Neuron (in vitro differentiated cells): ENCODE measurements around the gene TTLL8.
"Not testable (repeated sequence)": the region's sequence is repeated elsewhere in the genome, so short reads cannot be mapped to it uniquely, and the experiment has no call there.

Source experiments
- H2AFZ ChIP-seq: one replicate; pipeline ENCODE4 v1.6.1; 2013; ENCODE audit warnings: low read depth, mild to moderate bottlenecking, inconsistent platforms, low read length, moderate library complexity
- H3K27me3 ChIP-seq: one replicate; pipeline ENCODE4 v1.6.1; 2013; ENCODE audit warnings: low read length; ENCODE audit not compliant: insufficient read depth
- H3K36me3 ChIP-seq: one replicate; pipeline ENCODE4 v1.6.1; 2013; ENCODE audit warnings: low read length; ENCODE audit not compliant: insufficient read depth
- H3K4me1 ChIP-seq: one replicate; pipeline ENCODE4 v1.6.1; 2013; ENCODE audit warnings: low read length; ENCODE audit not compliant: insufficient read depth
- H3K4me3 ChIP-seq: 2 replicates; pipeline ENCODE4 v1.5.1; 2013; ENCODE audit warnings: mild to moderate bottlenecking, low read length, moderate library complexity
- H3K9me3 ChIP-seq: one replicate; pipeline ENCODE4 v1.6.1; 2013; ENCODE audit warnings: low read length

Gene TTLL8

GRCh38 chr22:49991907-49992533 is 66.1 kb downstream of the TTLL8 start:
- Histone ChIP-seq H3K4me3 (no peak overlapping the region), H2AFZ (no peak overlapping the region), H3K4me1 (no peaks in the 10 kb centered on the region), H3K9me3 (no peaks in the 10 kb centered on the region), H3K27me3 (peaks cover 6% of the 10 kb centered on the region), H3K36me3 (no peaks in the 10 kb centered on the region)

DNA sequence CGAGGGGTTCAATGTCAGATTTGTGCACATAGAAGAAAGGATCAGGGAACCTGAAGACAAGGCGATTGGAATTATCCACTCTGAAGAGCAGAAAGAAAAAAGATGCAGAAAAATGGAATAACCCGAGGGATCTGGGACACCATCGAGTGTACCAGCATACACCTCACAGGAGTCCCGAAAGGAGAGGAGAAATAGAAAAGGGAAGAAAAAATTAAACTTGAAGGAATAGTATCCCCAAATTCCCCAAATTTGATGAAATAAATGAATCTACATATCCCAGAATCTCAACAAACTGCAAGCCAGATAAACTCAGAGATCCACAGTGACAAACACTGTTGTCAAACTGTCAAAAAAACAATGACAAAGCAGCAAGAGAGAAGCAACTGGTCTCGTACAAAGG is 66.9 kb downstream of the TTLL8 start:
- Histone ChIP-seq H3K4me1 (no peaks in the 10 kb centered on the region), H2AFZ (no peak overlapping the region), H3K4me3 (no peak overlapping the region), H3K9me3 (no peaks in the 10 kb centered on the region), H3K27me3 (no peaks in the 10 kb centered on the region), H3K36me3 (no peaks in the 10 kb centered on the region)

DNA sequence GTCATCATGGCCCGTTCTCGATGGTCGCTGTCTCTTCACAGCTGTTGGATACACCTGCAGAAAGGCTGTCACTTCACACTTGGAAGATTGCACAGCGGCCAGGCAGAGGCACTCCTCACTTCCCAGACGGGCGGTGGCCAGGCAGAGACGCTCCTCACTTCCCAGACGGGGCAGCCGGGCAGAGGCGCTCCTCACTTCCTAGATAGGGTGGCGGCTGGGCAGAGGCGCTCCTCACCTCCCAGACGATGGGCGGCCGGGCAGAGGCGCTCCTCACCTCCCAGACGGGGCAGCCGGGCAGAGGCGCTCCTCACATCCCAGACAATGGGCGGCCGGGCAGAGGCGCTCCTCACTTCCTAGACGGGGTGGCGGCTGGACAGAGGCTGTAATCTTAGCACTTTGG is 68.3 kb downstream of the TTLL8 start:
- H3K36me3 ChIP-seq, H3K9me3 ChIP-seq, H3K27me3 ChIP-seq, H3K4me3 ChIP-seq, H2AFZ ChIP-seq, H3K4me1 ChIP-seq: not testable (repeated sequence)

DNA sequence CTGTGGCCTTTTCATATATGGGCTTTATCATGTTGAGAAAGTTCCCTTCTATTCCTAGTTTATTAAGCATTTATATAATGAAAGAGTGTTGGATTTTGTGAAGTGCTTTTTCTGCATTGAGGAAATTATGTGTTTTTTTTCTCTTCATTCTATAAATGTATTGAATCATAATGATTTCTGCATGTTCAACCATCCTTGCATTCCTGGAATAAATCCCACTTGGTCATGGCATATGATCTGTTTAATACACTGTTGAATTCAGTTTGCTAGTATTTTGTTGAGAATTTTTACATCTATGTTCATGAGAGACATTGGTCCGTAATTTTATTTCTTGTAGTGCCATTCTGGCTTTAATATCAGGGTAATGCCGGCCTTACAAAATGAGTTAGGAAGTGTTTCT is 71.8 kb downstream of the TTLL8 start:
- no peak overlapping the region for H3K4me3 ChIP-seq
- no peak overlapping the region for H2AFZ ChIP-seq
- H3K36me3 ChIP-seq, result no peaks in the 10 kb centered on the region
- H3K9me3 ChIP-seq, result peaks cover 5% of the 10 kb centered on the region
- H3K4me1 ChIP-seq, result no peaks in the 10 kb centered on the region
- peaks cover 10% of the 10 kb centered on the region for H3K27me3 ChIP-seq

DNA sequence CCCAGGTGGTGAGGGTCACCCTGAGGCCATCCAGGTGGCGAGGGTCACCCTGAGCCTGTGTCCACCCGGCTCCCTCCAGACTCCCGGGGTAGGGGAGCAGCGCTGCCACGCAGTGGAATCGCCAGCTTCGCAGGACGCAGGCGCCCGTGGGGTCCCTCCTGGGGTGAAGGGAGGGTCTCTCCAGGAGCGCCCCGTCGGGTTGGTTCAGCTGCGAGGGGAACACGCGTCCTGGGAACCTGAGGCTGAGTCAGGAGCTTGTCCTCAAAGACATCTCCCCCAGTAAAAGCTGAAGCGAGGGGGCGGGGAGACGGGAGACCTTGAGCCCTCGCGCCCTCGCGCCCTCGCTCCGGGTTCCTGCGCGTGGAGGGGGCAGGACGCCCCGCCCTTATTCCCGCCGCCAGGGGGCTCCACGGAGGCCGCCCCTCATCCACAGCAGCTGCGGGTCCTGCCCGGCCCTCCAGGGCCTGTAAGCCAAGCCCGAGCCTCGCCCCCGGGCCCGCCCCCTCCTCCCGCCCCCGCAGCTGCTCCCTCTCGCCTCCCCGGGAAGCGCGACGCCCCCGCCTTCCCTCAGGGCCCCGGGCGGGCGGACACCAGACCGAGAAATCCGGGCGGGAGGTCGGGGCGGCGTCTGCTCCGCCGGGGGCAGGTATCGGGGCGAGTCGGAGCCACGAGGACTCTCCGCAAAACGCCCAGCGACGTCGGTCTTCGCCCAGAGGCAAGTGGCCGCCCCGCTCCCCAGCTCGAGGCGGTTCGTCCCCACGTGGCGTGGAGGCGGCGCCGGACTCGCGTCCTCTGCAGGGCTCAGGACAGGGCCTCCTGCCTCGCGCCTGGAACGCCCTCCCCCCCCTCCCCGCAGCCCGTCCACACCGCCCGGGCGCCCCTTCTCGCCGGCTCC is 74.7 kb downstream of the TTLL8 start:
- peaks cover 5% of the 10 kb centered on the region for H3K9me3 ChIP-seq
- H3K27me3 ChIP-seq, result peaks cover 10% of the 10 kb centered on the region
- no peaks in the 10 kb centered on the region for H3K36me3 ChIP-seq
- no peaks in the 10 kb centered on the region for H3K4me1 ChIP-seq
- no peak overlapping the region for H2AFZ ChIP-seq
- H3K4me3 ChIP-seq, result no peak overlapping the region

DNA sequence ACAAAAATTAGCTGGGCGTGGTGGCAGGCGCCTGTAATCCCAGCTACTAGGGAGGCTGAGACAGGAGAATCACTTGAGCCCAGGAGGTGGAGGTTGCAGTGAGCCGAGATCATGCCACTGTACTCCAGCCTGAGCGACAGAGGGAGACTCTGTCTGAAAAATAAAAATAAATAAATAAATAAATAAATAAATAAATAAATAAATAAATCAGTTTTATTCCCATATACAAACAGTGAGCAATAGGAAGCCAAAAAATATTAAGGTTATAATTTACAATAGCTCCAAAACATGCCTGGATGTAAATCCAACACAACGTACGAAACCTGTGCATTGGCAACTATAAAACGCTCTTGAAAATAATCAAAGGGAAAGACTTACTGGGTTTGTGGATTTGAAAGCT is 76.3 kb downstream of the TTLL8 start:
- H3K4me3 ChIP-seq, H3K4me1 ChIP-seq, H3K9me3 ChIP-seq, H3K27me3 ChIP-seq, H2AFZ ChIP-seq, H3K36me3 ChIP-seq: not testable (repeated sequence)

DNA sequence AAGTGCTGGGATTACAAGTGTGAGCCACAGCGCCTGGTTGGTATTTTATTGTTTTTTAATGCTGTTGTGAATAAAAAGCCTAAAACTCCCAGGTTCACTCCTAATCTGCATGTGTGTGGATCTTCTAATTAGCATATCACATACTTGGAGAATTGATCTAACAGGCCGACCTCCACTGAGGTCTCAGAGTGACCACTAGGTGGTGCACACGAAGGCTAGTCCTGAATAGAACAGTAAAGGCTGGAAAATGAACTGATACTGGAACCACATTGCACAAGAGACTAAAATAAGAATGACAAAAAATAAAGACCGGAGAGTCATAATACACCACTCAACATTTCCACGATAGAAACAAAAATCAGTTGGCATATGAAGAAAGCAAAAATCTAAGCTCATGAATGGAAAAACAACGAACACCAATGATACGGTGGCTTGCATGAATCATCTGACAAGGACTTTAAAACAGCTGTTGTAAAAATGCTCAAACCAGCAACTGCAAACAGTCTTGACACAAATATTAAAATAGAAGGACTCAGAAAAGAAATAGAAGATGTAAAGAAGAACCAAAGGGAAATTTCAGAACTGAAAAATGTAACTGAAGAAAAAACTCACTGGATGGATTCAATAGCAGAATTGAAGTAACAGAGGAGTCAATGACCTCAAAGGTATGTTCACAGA is 78.4 kb downstream of the TTLL8 start:
- H3K27me3 ChIP-seq, result peaks cover 8% of the 10 kb centered on the region
- H3K36me3 ChIP-seq, result no peaks in the 10 kb centered on the region
- no peak overlapping the region for H2AFZ ChIP-seq
- no peak overlapping the region for H3K4me3 ChIP-seq
- no peaks in the 10 kb centered on the region for H3K4me1 ChIP-seq
- peaks cover 2% of the 10 kb centered on the region for H3K9me3 ChIP-seq

DNA sequence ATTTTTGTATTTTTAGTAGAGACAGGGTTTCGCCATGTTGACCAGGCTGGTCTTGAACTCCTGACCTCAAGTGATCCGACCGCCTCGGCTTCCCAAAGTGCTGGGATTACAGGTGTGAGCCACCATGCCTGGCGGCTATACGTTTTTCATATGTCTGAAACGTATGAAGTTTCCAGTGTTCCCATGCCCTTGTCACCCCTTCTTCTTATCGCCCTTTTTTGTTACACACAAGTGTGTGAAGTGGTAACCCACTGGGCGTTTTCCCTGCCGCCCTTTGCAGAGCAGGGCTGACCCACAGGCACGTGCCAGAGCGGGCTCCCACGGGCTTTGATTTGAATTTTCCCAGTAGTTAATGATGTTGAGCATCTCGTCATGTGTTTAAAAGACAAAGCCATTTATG is 80.5 kb downstream of the TTLL8 start:
- Histone ChIP-seq H3K36me3 (no peaks in the 10 kb centered on the region), H3K9me3 (peaks cover 1% of the 10 kb centered on the region), H3K4me3 (no peak overlapping the region), H3K4me1 (no peaks in the 10 kb centered on the region), H2AFZ (no peak overlapping the region), H3K27me3 (no peaks in the 10 kb centered on the region)

DNA sequence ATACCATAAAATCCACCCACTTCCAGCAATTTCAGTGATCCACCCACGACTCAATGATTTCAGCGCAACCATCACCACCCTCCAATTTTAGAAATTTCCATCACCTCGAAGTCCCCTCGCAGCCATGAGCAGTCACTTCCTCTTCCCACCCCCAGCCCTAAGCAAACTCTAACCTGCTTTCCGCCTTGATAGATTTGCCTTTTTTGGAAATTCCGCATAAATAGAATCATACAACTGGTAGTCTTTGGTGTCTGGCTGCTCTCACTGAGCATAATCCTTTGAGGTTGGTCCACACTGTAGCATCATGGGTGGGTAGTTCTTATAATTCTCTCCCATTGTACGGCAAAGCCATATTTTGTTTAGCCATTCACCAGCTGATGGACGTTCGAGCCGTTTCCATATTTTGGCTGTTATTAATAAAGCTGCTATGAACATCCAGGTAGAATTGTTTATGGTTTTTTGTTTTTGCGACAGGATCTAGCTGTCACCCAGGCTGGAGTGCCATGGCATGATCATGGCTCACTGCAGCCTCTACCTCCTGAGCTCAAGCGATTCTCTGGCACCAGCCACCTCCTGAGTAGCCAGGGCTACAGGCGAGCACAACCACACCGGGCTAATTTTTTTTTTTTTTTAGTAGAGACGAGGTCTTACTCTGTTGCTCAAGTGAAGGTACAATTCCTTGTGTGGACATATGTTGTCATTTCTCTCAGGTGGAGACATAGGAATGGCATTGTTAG is 81.5 kb downstream of the TTLL8 start:
- Histone ChIP-seq H3K36me3 (no peaks in the 10 kb centered on the region), H3K27me3 (no peaks in the 10 kb centered on the region), H3K9me3 (no peaks in the 10 kb centered on the region), H3K4me3 (no peak overlapping the region), H2AFZ (no peak overlapping the region), H3K4me1 (no peaks in the 10 kb centered on the region)

GRCh38 chr22:49975543-49976389 is 82.3 kb downstream of the TTLL8 start:
- no peaks in the 10 kb centered on the region for H3K27me3 ChIP-seq
- no peak overlapping the region for H2AFZ ChIP-seq
- H3K9me3 ChIP-seq, result no peaks in the 10 kb centered on the region
- H3K4me1 ChIP-seq, result peaks cover 3% of the 10 kb centered on the region
- H3K4me3 ChIP-seq, result no peak overlapping the region
- no peaks in the 10 kb centered on the region for H3K36me3 ChIP-seq

DNA sequence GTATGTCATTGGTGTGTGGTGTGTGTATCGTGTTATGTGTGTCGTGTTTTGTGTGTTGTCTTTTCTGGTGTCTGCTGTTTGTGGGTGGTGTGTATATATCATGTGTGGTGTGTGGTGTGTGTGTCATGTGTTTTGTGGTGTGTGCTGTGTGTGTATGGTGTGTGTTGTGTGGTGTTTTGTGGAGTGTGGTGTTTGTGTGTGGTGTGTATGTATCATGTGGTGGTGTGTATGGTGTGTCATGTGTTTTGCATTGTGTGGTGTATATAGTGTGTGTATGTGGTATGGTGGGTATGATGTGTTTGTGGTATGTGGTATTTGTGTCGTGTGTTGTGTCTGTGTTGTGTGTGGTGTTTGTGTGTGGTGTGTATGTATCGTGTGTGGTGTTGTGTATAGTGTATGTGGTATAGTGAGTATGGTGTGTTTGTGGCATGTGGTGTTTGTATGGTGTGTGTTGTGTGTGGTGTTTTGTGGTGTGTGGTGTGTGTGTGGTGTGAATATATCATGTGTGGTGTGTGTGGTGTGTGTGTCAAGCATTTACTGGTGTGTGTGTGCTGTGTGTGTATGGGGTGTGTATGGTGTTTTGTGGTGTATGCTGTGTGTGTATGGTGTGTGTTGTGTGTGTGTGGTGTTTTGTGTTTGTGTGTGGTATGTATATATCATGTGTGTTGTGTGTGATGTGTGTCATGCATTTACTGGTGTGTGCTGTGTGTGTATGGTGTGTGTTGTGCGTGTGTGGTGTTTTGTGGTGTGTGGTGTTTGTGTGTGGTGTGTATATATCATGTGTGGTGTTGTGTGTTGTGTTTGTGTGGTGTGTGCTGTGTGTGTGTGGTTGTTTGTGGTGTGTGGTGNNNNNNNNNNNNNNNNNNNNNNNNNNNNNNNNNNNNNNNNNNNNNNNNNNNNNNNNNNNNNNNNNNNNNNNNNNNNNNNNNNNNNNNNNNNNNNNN is 84.8 kb downstream of the TTLL8 start:
- Histone ChIP-seq H3K9me3 (no peaks in the 10 kb centered on the region), H3K27me3 (no peaks in the 10 kb centered on the region), H3K36me3 (no peaks in the 10 kb centered on the region), H3K4me1 (peaks cover 6% of the 10 kb centered on the region), H2AFZ (no peak overlapping the region), H3K4me3 (no peak overlapping the region)
